AG04449 (cell line): ENCODE results near the gene RAB5IF.

Experiments
- CTCF ChIA-PET: fragments of 350-600 bp; formaldehyde crosslinking; extraction: SDS; loops from one replicate; lab custom pipeline; 2021; ENCODE audit warnings: antibody characterized with exemption; lab: Yijun Ruan, JAX
- POLR2A ChIA-PET: fragments of 400-600, 350-600 bp; formaldehyde crosslinking; extraction: SDS; loops from one replicate; lab custom pipeline; 2020; ENCODE audit warnings: antibody characterized with exemption, inconsistent platforms; lab: Yijun Ruan, JAX
- DNase-seq: peaks from one replicate; pipeline ENCODE4 v3.0.0-alpha.2; 2010; ENCODE audit warnings: low read depth, low spot score
- H3K4me3 ChIP-seq: 2 replicates; pipeline ENCODE4 v1.5.1; 2011; ENCODE audit warnings: low read depth, mild to moderate bottlenecking, control low read depth, low read length
- CTCF ChIP-seq: IDR thresholded peaks from one replicate; pipeline ENCODE4 v1.5.1; 2011; ENCODE audit warnings: mild to moderate bottlenecking, moderate library complexity, low read length, control low read depth, inconsistent platforms; ENCODE audit not compliant: insufficient read depth; ENCODE audit errors: missing control alignments

RAB5IF gene

GRCh38 chr20:36584018-36584481 lies 21.5 kb upstream of the RAB5IF start:
- no peak for DNase-seq
- TF ChIP-seq CTCF: no peak
- CTCF ChIA-PET: interaction anchor here (1.1 to 1.6 kb wide), 2 partner anchors 16 to 21 kb away, joined by 3 to 4 read pairs; partner anchors contain the start of gene RAB5IF
- POLR2A ChIA-PET: no interaction called here
- H3K4me3 ChIP-seq: no peak overlapping the region

GRCh38 chr20:36585410-36586125 lies 20.0 kb upstream of the RAB5IF start:
- no peak overlapping the region for H3K4me3 ChIP-seq
- no peak for DNase-seq
- TF ChIP-seq CTCF: no peak
- CTCF ChIA-PET: interaction anchor here (1.0 to 1.6 kb wide), 5 partner anchors 9 to 28 kb away, joined by 3 to 4 read pairs (median 3); no protein-coding TSS in a partner anchor
- POLR2A ChIA-PET: interaction anchor here (0.7 kb wide), 1 partner anchor 273 kb away, joined by 3 read pairs; no protein-coding TSS in a partner anchor

GRCh38 chr20:36587388-36588070 lies 18.1 kb upstream of the RAB5IF start:
- no peak overlapping the region for H3K4me3 ChIP-seq
- no peak for TF ChIP-seq CTCF
- no peak for DNase-seq
- ChIA-PET POLR2A (interaction anchor here (0.7 kb wide), 1 partner anchor 13 kb away, joined by 4 read pairs; no protein-coding TSS in a partner anchor), CTCF (interaction anchor here (1.1 to 2.3 kb wide), 4 partner anchors 8 to 18 kb away, joined by 3 to 14 read pairs (median 6); partner anchors contain the start of gene RAB5IF)

- CTCF ChIA-PET: interaction anchor here (1.2 to 8.1 kb wide), 4 partner anchors 13 to 295 kb away, joined by 4 to 99 read pairs (median 4); partner anchors contain the start of gene RAB5IF
- no peak for DNase-seq
- TF ChIP-seq CTCF: no peak
- POLR2A ChIA-PET: interaction anchor here (1.0 kb wide), 1 partner anchor 16 kb away, joined by 4 read pairs; no protein-coding TSS in a partner anchor
- no peak overlapping the region for H3K4me3 ChIP-seq
Observed at GRCh38 chr20:36591281-36591680, 14.3 kb upstream of the RAB5IF start.

- ChIA-PET CTCF (interaction anchor here (0.7 to 8.1 kb wide), 12 partner anchors 13 to 388 kb away, joined by 3 to 99 read pairs (median 4); partner anchors contain the start of genes RAB5IF and TGIF2), POLR2A (interaction anchor here (1.0 to 1.1 kb wide), 2 partner anchors 17 to 41 kb away, joined by 4 read pairs; no protein-coding TSS in a partner anchor)
- no peak overlapping the region for H3K4me3 ChIP-seq
- DNase-seq: no peak
- peak; percentile 59 for TF ChIP-seq CTCF
Observed at GRCh38 chr20:36591854-36592641, 13.5 kb upstream of the RAB5IF start.
